Gastroesophageal sphincter (tissue), 3 donors: ENCODE data around the gene KLHDC7B.

ENCODE experiments used
- CTCF ChIP-seq, 4 experiments: fragments of 200-600 bp in 2 of 4; fragments of 450-650 bp in 2 of 4; sonication (generic) in 1 of 4; IDR thresholded peaks; one replicate each; pipeline ENCODE4 v1.5.1; 2017 to 2019; ENCODE audit warnings: antibody characterized with exemption in 4 of 4, mild to moderate bottlenecking in 2 of 4, moderate library complexity in 2 of 4
- EP300 ChIP-seq: sonication (generic); formaldehyde crosslinking; IDR thresholded peaks from one replicate; pipeline ENCODE4 v1.6.1; 2017; ENCODE audit warnings: antibody characterized with exemption, mild to moderate bottlenecking
- POLR2A ChIP-seq, 2 donors: fragments of 450-650 bp; IDR thresholded peaks; one replicate each; pipeline ENCODE4 v1.6.1; 2017; ENCODE audit warnings: antibody characterized with exemption in 2 of 2, mild to moderate bottlenecking in 2 of 2, moderate library complexity in 1 of 2
- POLR2AphosphoS5 ChIP-seq: sonication (generic); formaldehyde crosslinking; IDR thresholded peaks from one replicate; pipeline ENCODE4 v1.6.1; 2017; ENCODE audit warnings: antibody characterized with exemption

GRCh38 chr22:50544746-50545253 is 899 bp upstream of the KLHDC7B start:
- TF ChIP-seq CTCF (IDR thresholded peaks at IDR 0.05) (no peak), POLR2A (IDR thresholded peaks at IDR 0.05) (no peak), POLR2AphosphoS5 (no peak), EP300 (no peak)
